ENCODE measurements around the gene CDV3. TPM values are rescaled to one million over a fixed set of nuclear protein-coding genes. Genes with fewer than 3 reads are reported as not detected.

CDV3 gene
- total and polyA plus RNA-seq, 10 of the 15 experiments (the other 5 are each of a cell fraction or from before 2014, with no cell fraction given): 42.3 to 466 (median 136) TPM

DNA sequence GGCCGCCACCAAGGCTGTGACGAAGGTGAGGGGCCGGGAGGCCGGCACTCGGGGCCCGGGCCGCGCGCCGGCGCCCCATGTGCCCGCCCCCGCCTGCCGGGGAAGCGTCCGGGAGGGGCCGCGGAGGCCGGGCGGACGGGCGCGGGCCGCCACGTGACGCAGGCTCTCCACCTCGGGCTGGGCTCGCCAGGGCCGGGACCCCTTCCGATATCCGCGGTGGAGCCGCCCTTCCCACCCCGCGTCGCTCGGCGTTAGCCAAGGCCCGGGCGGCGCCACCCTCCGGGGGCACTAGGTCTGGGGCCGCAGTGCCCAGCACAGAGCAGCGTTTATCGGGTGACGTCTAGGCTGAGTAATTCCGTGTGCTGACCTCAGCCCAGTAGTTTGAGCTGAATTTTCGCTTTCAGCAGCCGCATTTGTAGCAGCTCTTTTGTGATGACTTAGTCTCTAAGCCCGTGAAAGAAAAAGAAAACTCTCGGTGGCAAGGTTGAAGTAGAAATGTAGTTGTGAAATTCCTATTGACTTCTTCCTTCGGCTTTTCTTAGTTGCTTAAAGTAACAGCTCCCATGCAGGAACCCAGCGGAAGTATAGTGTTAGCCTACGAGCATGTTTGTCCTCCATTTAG is 885 bp downstream of the CDV3 start (continued):
- TF ChIP-seq, protein P1, sequence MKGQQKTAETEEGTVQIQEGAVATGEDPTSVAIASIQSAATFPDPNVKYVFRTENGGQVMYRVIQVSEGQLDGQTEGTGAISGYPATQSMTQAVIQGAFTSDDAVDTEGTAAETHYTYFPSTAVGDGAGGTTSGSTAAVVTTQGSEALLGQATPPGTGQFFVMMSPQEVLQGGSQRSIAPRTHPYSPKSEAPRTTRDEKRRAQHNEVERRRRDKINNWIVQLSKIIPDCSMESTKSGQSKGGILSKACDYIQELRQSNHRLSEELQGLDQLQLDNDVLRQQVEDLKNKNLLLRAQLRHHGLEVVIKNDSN (IDR thresholded peaks at IDR 0.05; ENCODE audit: borderline replicate concordance, extremely low read length, insufficient read depth, low read depth, low read length): peak; percentile 90
- TF ChIP-seq, protein P2, sequence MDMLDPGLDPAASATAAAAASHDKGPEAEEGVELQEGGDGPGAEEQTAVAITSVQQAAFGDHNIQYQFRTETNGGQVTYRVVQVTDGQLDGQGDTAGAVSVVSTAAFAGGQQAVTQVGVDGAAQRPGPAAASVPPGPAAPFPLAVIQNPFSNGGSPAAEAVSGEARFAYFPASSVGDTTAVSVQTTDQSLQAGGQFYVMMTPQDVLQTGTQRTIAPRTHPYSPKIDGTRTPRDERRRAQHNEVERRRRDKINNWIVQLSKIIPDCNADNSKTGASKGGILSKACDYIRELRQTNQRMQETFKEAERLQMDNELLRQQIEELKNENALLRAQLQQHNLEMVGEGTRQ (IDR thresholded peaks at IDR 0.05; ENCODE audit: borderline replicate concordance, low read depth, low read length): peak; percentile 57
- peak; percentile 86 for TF ChIP-seq POLR2AphosphoS5 (IDR thresholded peaks at IDR 0.05; ENCODE audit: low read length)
- no peak for TF ChIP-seq SUPT20H (IDR thresholded peaks at IDR 0.05; ENCODE audit: borderline replicate concordance, control insufficient read depth, low read depth, low read length)
- TF ChIP-seq, protein P3, sequence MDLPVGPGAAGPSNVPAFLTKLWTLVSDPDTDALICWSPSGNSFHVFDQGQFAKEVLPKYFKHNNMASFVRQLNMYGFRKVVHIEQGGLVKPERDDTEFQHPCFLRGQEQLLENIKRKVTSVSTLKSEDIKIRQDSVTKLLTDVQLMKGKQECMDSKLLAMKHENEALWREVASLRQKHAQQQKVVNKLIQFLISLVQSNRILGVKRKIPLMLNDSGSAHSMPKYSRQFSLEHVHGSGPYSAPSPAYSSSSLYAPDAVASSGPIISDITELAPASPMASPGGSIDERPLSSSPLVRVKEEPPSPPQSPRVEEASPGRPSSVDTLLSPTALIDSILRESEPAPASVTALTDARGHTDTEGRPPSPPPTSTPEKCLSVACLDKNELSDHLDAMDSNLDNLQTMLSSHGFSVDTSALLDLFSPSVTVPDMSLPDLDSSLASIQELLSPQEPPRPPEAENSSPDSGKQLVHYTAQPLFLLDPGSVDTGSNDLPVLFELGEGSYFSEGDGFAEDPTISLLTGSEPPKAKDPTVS (IDR thresholded peaks at IDR 0.05; ENCODE audit: low read depth, low read length): no peak
- peak; percentile 37 for TF ChIP-seq RELA (IDR thresholded peaks at IDR 0.05; ENCODE audit: borderline replicate concordance, partially characterized antibody)
- no peak for TF ChIP-seq PML (IDR thresholded peaks at IDR 0.05; ENCODE audit: low read length)
- no peak for TF ChIP-seq SIX5 (IDR thresholded peaks at IDR 0.05; ENCODE audit: low read depth, low read length, severe bottlenecking)
- TF ChIP-seq STAT3 (IDR thresholded peaks at IDR 0.05; ENCODE audit: low read depth, low read length): no peak
- no peak for TF ChIP-seq SREBF1 (IDR thresholded peaks at IDR 0.05; ENCODE audit: low read length)
- TF ChIP-seq, protein P4, sequence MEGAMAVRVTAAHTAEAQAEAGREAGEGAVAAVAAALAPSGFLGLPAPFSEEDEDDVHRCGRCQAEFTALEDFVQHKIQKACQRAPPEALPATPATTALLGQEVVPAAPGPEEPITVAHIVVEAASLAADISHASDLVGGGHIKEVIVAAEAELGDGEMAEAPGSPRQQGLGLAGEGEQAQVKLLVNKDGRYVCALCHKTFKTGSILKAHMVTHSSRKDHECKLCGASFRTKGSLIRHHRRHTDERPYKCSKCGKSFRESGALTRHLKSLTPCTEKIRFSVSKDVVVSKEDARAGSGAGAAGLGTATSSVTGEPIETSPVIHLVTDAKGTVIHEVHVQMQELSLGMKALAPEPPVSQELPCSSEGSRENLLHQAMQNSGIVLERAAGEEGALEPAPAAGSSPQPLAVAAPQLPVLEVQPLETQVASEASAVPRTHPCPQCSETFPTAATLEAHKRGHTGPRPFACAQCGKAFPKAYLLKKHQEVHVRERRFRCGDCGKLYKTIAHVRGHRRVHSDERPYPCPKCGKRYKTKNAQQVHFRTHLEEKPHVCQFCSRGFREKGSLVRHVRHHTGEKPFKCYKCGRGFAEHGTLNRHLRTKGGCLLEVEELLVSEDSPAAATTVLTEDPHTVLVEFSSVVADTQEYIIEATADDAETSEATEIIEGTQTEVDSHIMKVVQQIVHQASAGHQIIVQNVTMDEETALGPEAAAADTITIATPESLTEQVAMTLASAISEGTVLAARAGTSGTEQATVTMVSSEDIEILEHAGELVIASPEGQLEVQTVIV (IDR thresholded peaks at IDR 0.05; ENCODE audit: borderline replicate concordance, partially characterized antibody): no peak
- TF ChIP-seq FOS (IDR thresholded peaks at IDR 0.05; ENCODE audit: borderline replicate concordance, extremely low read depth, insufficient read length): no peak
- no peak for TF ChIP-seq NR2C2 (IDR thresholded peaks at IDR 0.05; ENCODE audit: borderline replicate concordance, control insufficient read depth, insufficient read length, low read depth)
- TF ChIP-seq SP1 (IDR thresholded peaks at IDR 0.05; ENCODE audit: low read depth, low read length): peak; percentile 37
- TF ChIP-seq SMAD5 (IDR thresholded peaks at IDR 0.05; ENCODE audit: low read depth): 0 out of 2 replicates have a peak, but pooled peaks have one; percentile 7
- TF ChIP-seq RAD21 (IDR thresholded peaks at IDR 0.05; ENCODE audit: insufficient read depth, low read depth, low read length): no peak
- TF ChIP-seq NFIC (IDR thresholded peaks at IDR 0.05; ENCODE audit: low read depth, low read length): no peak
- no peak for TF ChIP-seq MTA3 (IDR thresholded peaks at IDR 0.05; ENCODE audit: borderline replicate concordance, low read length)
- TF ChIP-seq ATF7 (IDR thresholded peaks at IDR 0.05; ENCODE audit: low read depth): peak; percentile 82
- TF ChIP-seq, protein P5, sequence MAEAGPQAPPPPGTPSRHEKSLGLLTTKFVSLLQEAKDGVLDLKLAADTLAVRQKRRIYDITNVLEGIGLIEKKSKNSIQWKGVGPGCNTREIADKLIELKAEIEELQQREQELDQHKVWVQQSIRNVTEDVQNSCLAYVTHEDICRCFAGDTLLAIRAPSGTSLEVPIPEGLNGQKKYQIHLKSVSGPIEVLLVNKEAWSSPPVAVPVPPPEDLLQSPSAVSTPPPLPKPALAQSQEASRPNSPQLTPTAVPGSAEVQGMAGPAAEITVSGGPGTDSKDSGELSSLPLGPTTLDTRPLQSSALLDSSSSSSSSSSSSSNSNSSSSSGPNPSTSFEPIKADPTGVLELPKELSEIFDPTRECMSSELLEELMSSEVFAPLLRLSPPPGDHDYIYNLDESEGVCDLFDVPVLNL (IDR thresholded peaks at IDR 0.05; ENCODE audit: low read depth, low read length): no peak
- no peak for TF ChIP-seq BRCA1 (IDR thresholded peaks at IDR 0.05; ENCODE audit: low read depth, low read length)
- TF ChIP-seq KLF5 (IDR thresholded peaks at IDR 0.05; ENCODE audit: partially characterized antibody): peak; percentile 43
- no peak for TF ChIP-seq SMAD1 (IDR thresholded peaks at IDR 0.05; ENCODE audit: low read depth, partially characterized antibody)
- no peak for TF ChIP-seq SPI1 (IDR thresholded peaks at IDR 0.05; ENCODE audit: borderline replicate concordance, insufficient read depth, low read depth, low read length)

Data from GM12878 (cell line).